Neural progenitor cell (in vitro differentiated cells): ENCODE measurements around the gene DCAF10. TPM values are rescaled to one million over a fixed set of nuclear protein-coding genes. Genes with fewer than 3 reads are reported as not detected.
A peak's percentile ranks its signal among the peaks of the same experiment; 100 is the strongest.

ENCODE experiments used
- DNase-seq: peaks from one replicate; pipeline ENCODE4 v3.0.0-alpha.2; 2016; ENCODE audit warnings: low spot score
- H2AFZ ChIP-seq: fragments of 200-600 bp; sonication (generic); replicated peaks from 2 replicates; pipeline ENCODE4 v1.6.1; 2016; ENCODE audit warnings: antibody characterized with exemption
- H3F3A ChIP-seq: fragments of 200-600 bp; sonication (generic); 2 replicates; pipeline ENCODE4 v1.6.1; 2016; ENCODE audit warnings: antibody characterized with exemption, low read depth
- H3K27ac ChIP-seq: fragments of 200-600 bp; sonication (generic); 2 replicates; pipeline ENCODE4 v1.5.1; 2016; ENCODE audit warnings: mild to moderate bottlenecking
- H3K27me3 ChIP-seq: fragments of 200-600 bp; sonication (generic); 2 replicates; pipeline ENCODE4 v1.6.1; 2016; ENCODE audit warnings: mild to moderate bottlenecking, moderate library complexity
- H3K36me3 ChIP-seq: fragments of 200-600 bp; sonication (generic); 2 replicates; pipeline ENCODE4 v1.5.1; 2016
- H3K4me1 ChIP-seq: fragments of 200-600 bp; sonication (generic); 2 replicates; pipeline ENCODE4 v1.6.1; 2016; ENCODE audit warnings: mixed run types
- H3K4me2 ChIP-seq: fragments of 200-600 bp; sonication (generic); 2 replicates; pipeline ENCODE4 v1.6.1; 2016
- H3K4me3 ChIP-seq: fragments of 200-600 bp; sonication (generic); 2 replicates; pipeline ENCODE4 v1.5.1; 2016
- H3K79me2 ChIP-seq: fragments of 200-600 bp; sonication (generic); 2 replicates; pipeline ENCODE4 v1.6.1; 2016; ENCODE audit warnings: low read depth
- H3K9ac ChIP-seq: fragments of 200-600 bp; sonication (generic); 2 replicates; pipeline ENCODE4 v1.6.1; 2016
- H3K9me3 ChIP-seq: fragments of 200-600 bp; sonication (generic); 2 replicates; pipeline ENCODE4 v1.5.1; 2016; ENCODE audit warnings: low read depth
- H4K20me1 ChIP-seq: fragments of 200-600 bp; sonication (generic); 2 replicates; pipeline ENCODE4 v1.6.1; 2016; ENCODE audit warnings: low read depth
- H3K27ac Mint-ChIP-seq: 3 replicates; pipeline ENCODE4 v1.8.0; 2021; ENCODE audit warnings: mixed read lengths
- H3K27me3 Mint-ChIP-seq: 2 replicates; pipeline ENCODE4 v1.8.0; 2022; ENCODE audit warnings: low read depth, mild to moderate bottlenecking, inconsistent platforms, moderate library complexity, mixed read lengths; ENCODE audit not compliant: insufficient read depth
- H3K36me3 Mint-ChIP-seq: 3 replicates; pipeline ENCODE4 v1.8.0; 2021; ENCODE audit warnings: mixed read lengths
- H3K4me1 Mint-ChIP-seq: 3 replicates; pipeline ENCODE4 v1.8.0; 2021; ENCODE audit warnings: mixed read lengths
- H3K4me3 Mint-ChIP-seq: 3 replicates; pipeline ENCODE4 v1.8.0; 2021; ENCODE audit warnings: mild to moderate bottlenecking, moderate library complexity, mixed read lengths
- H3K9me3 Mint-ChIP-seq: 3 replicates; pipeline ENCODE4 v1.8.0; 2020; ENCODE audit warnings: mixed read lengths
- EZH2 ChIP-seq: fragments of 200-600 bp; sonication (generic); IDR thresholded peaks from 2 replicates; pipeline ENCODE4 v1.6.1; 2017; ENCODE audit warnings: antibody characterized with exemption, mild to moderate bottlenecking, moderate library complexity
- EZH2phosphoT487 ChIP-seq: fragments of 200-600 bp; sonication (generic); IDR thresholded peaks from 2 replicates; pipeline ENCODE4 v1.6.1; 2017; ENCODE audit warnings: antibody characterized with exemption
- total RNA-seq: library from RNA; depleted of rRNA; stranded (reverse); fragments of >200 nt; gene quantifications from 2 replicates; pipeline ENCODE4 v1.2.3, GENCODE V29; 2015; ENCODE audit warnings: low replicate concordance
- TF ChIP-seq, protein P1 (sequence below): fragments of 200-600 bp; sonication (generic); IDR thresholded peaks from 2 replicates; pipeline ENCODE4 v1.5.1; 2017; ENCODE audit warnings: antibody characterized with exemption, mild to moderate bottlenecking

The DCAF10 gene
- total RNA-seq, 1 donor from 2014 or later, result 15.8 TPM

GRCh38 chr9:37906312-37907239 is 106.0 kb downstream of the DCAF10 start:
- Histone ChIP-seq H4K20me1 (peaks cover 19% of the 10 kb centered on the region), H3K4me1 (peaks cover 15% of the 10 kb centered on the region), H3K36me3 (no peaks in the 10 kb centered on the region), H3F3A (peaks cover 9% of the 10 kb centered on the region), H3K9ac (no peak overlapping the region), H3K4me3 (no peak overlapping the region), H3K27me3 (peaks cover 9% of the 10 kb centered on the region), H2AFZ (no peak overlapping the region), H3K4me2 (no peak overlapping the region), H3K27ac (no peak overlapping the region), H3K9me3 (no peaks in the 10 kb centered on the region), H3K79me2 (peaks cover 21% of the 10 kb centered on the region)
- H3K27ac Mint-ChIP-seq, result peak overlapping the region; percentile 29
- no peaks in the 10 kb centered on the region for H3K36me3 Mint-ChIP-seq
- H3K4me1 Mint-ChIP-seq, result peaks cover 16% of the 10 kb centered on the region
- H3K9me3 Mint-ChIP-seq, result no peaks in the 10 kb centered on the region
- H3K27me3 Mint-ChIP-seq, result peaks cover 10% of the 10 kb centered on the region
- H3K4me3 Mint-ChIP-seq, result peak overlapping the region; percentile 47
- DNase-seq, result no peak
- TF ChIP-seq, protein P1, sequence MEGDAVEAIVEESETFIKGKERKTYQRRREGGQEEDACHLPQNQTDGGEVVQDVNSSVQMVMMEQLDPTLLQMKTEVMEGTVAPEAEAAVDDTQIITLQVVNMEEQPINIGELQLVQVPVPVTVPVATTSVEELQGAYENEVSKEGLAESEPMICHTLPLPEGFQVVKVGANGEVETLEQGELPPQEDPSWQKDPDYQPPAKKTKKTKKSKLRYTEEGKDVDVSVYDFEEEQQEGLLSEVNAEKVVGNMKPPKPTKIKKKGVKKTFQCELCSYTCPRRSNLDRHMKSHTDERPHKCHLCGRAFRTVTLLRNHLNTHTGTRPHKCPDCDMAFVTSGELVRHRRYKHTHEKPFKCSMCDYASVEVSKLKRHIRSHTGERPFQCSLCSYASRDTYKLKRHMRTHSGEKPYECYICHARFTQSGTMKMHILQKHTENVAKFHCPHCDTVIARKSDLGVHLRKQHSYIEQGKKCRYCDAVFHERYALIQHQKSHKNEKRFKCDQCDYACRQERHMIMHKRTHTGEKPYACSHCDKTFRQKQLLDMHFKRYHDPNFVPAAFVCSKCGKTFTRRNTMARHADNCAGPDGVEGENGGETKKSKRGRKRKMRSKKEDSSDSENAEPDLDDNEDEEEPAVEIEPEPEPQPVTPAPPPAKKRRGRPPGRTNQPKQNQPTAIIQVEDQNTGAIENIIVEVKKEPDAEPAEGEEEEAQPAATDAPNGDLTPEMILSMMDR, result no peak
- TF ChIP-seq EZH2, result no peak
- no peak for TF ChIP-seq EZH2phosphoT487

GRCh38 chr9:37908283-37908682 is 107.7 kb downstream of the DCAF10 start:
- Mint-ChIP-seq H3K27me3 (peaks cover 10% of the 10 kb centered on the region), H3K36me3 (no peaks in the 10 kb centered on the region), H3K27ac (no peak overlapping the region), H3K4me1 (peaks cover 8% of the 10 kb centered on the region), H3K9me3 (no peaks in the 10 kb centered on the region), H3K4me3 (no peak overlapping the region)
- H2AFZ ChIP-seq, result no peak overlapping the region
- peaks cover 4% of the 10 kb centered on the region for H3K79me2 ChIP-seq
- no peak overlapping the region for H3K27ac ChIP-seq
- H4K20me1 ChIP-seq, result peaks cover 2% of the 10 kb centered on the region
- H3K4me3 ChIP-seq, result no peak overlapping the region
- no peak for DNase-seq
- TF ChIP-seq, protein P1, result no peak
- no peak for TF ChIP-seq EZH2
- TF ChIP-seq EZH2phosphoT487, result no peak
- no peaks in the 10 kb centered on the region for H3K36me3 ChIP-seq
- peaks cover 9% of the 10 kb centered on the region for H3K4me1 ChIP-seq
- peaks cover 9% of the 10 kb centered on the region for H3F3A ChIP-seq
- peaks cover 9% of the 10 kb centered on the region for H3K27me3 ChIP-seq
- no peaks in the 10 kb centered on the region for H3K9me3 ChIP-seq
- no peak overlapping the region for H3K9ac ChIP-seq
- H3K4me2 ChIP-seq, result no peak overlapping the region

DNA sequence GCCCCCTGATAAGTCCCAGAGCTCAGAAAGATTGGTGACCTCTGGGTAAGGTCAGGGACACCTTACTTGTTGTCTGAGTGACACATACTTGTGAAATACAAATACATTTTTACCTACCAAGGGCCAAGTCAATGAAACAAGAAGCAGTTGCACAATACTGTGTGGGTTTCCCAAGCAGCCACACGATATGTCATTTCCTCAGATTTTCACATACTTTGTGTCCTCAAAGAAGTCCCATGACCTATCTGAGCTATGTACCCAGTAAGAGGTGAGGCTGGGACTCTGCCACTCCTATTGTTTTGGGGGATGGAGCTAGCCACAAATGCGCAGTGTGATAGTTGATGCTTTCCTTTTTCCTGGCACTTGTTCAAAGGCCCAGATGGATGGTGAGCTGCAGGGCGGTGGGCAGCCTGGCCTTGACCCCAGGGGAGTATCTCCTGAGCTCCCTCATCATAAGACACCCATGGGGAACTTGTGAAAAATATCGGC is 108.1 kb downstream of the DCAF10 start:
- Histone ChIP-seq H3K9me3 (no peaks in the 10 kb centered on the region), H3K79me2 (no peaks in the 10 kb centered on the region), H3K27ac (no peak overlapping the region), H3K9ac (no peak overlapping the region), H2AFZ (no peak overlapping the region), H3K27me3 (peaks cover 9% of the 10 kb centered on the region), H4K20me1 (no peaks in the 10 kb centered on the region), H3K4me1 (peaks cover 9% of the 10 kb centered on the region), H3K4me2 (no peak overlapping the region), H3F3A (peaks cover 9% of the 10 kb centered on the region), H3K36me3 (no peaks in the 10 kb centered on the region), H3K4me3 (no peak overlapping the region)
- Mint-ChIP-seq H3K27me3 (peaks cover 8% of the 10 kb centered on the region), H3K27ac (no peak overlapping the region), H3K4me1 (peaks cover 11% of the 10 kb centered on the region), H3K36me3 (no peaks in the 10 kb centered on the region), H3K9me3 (no peaks in the 10 kb centered on the region), H3K4me3 (no peak overlapping the region)
- no peak for TF ChIP-seq EZH2
- TF ChIP-seq EZH2phosphoT487, result no peak
- TF ChIP-seq, protein P1, result no peak
- no peak for DNase-seq
